B cell (primary cell): ENCODE measurements around the gene FCN1. TPM values are rescaled to one million over a fixed set of nuclear protein-coding genes. Genes with fewer than 3 reads are reported as not detected.

ENCODE experiments used
- ATAC-seq: fragments of 200-7000 bp; cut with Tn5 transposase; one replicate; pipeline ENCODE4 v1.10.0; 2021; ENCODE audit warnings: low read depth, mild to moderate bottlenecking, moderate number of reproducible peaks, moderate library complexity
- CTCF ChIA-PET: fragments of 350-600 bp; sonication (Branson Sonifier 250); formaldehyde crosslinking; loops from one replicate; lab custom pipeline; 2021; ENCODE audit warnings: antibody characterized with exemption, inconsistent platforms; lab: Charles Lee
- POLR2A ChIA-PET: fragments of 350-600 bp; sonication (Branson Sonifier 250); formaldehyde crosslinking; loops from one replicate; lab custom pipeline; 2021; ENCODE audit warnings: antibody characterized with exemption; lab: Charles Lee
- DNase-seq: peaks from one replicate; pipeline ENCODE4 v3.0.0; 2013
- H2AFZ ChIP-seq: 2 replicates; pipeline ENCODE4 v1.6.1; 2012; ENCODE audit warnings: mild to moderate bottlenecking, low read depth, low read length; ENCODE audit not compliant: insufficient read depth, poor library complexity, severe bottlenecking
- H3K27ac ChIP-seq, 2 donors: 1 replicate in 1 of 2; 2 replicates in 1 of 2; pipeline ENCODE4 v1.5.1; 2012 to 2013; ENCODE audit warnings: low read length in 2 of 2, mild to moderate bottlenecking in 2 of 2, moderate library complexity in 1 of 2
- H3K27me3 ChIP-seq, 4 experiments: fragments of 200-600 bp in 1 of 4; sonication (generic) in 1 of 4; replicated peaks in 1 of 4; 1 replicate in 2 of 4; 2 replicates in 2 of 4; pipeline versions ENCODE4 v1.6.1 to v1.7.0; 2013 to 2016; ENCODE audit warnings: low read length in 3 of 4, mild to moderate bottlenecking in 2 of 4, mixed read lengths in 1 of 4, moderate library complexity in 1 of 4; ENCODE audit not compliant: insufficient read depth in 4 of 4, control insufficient read depth in 3 of 4; ENCODE audit errors: control extremely low read depth in 1 of 4
- H3K36me3 ChIP-seq, 2 experiments: replicated peaks in 1 of 2; 1 replicate in 1 of 2; 2 replicates in 1 of 2; pipeline versions ENCODE4 v1.6.1 to v1.7.1; 2013; ENCODE audit warnings: low read length in 1 of 2; ENCODE audit not compliant: insufficient read depth in 2 of 2, control insufficient read depth in 1 of 2; ENCODE audit errors: control extremely low read depth in 1 of 2, extremely low read depth in 1 of 2
- H3K4me1 ChIP-seq, 2 donors: fragments of 200-600 bp in 1 of 2; sonication (generic) in 1 of 2; 1 replicate in 1 of 2; 2 replicates in 1 of 2; pipeline versions ENCODE4 v1.5.1 to v1.6.1; 2013 to 2017; ENCODE audit warnings: low read length in 2 of 2; ENCODE audit not compliant: control insufficient read depth in 2 of 2, insufficient read depth in 2 of 2
- H3K4me2 ChIP-seq: replicated peaks from 2 replicates; pipeline ENCODE3; 2012; ENCODE audit warnings: mild to moderate bottlenecking, low read depth, low read length; ENCODE audit not compliant: poor library complexity, severe bottlenecking
- H3K4me3 ChIP-seq, 5 experiments: fragments of 200-600 bp in 1 of 5; sonication (generic) in 1 of 5; 1 replicate in 3 of 5; 2 replicates in 2 of 5; pipeline versions ENCODE4 v1.5.1 to v1.7.0; 2011 to 2016; ENCODE audit warnings: low read length in 4 of 5, mild to moderate bottlenecking in 4 of 5, low read depth in 2 of 5, control low read depth in 1 of 5, moderate library complexity in 1 of 5; ENCODE audit not compliant: insufficient read depth in 1 of 5; ENCODE audit errors: control extremely low read depth in 1 of 5, extremely low read depth in 1 of 5
- H3K79me2 ChIP-seq: fragments of 200-600 bp; sonication (generic); one replicate; pipeline ENCODE4 v1.6.0; 2016; ENCODE audit warnings: low read length; ENCODE audit not compliant: control insufficient read depth, insufficient read depth
- H3K9ac ChIP-seq: fragments of 200-600 bp; sonication (generic); 2 replicates; pipeline ENCODE4 v1.6.1; 2017; ENCODE audit warnings: mild to moderate bottlenecking, low read length, moderate library complexity
- H3K9me3 ChIP-seq, 3 donors: one replicate each; pipeline versions ENCODE4 v1.6.1 to v1.7.1; 2013; ENCODE audit warnings: low read length in 2 of 3; ENCODE audit not compliant: control insufficient read depth in 2 of 3, insufficient read depth in 1 of 3; ENCODE audit errors: control extremely low read depth in 1 of 3
- H4K20me1 ChIP-seq: 2 replicates; pipeline ENCODE4 v1.6.0; 2012; ENCODE audit warnings: mild to moderate bottlenecking, low read length; ENCODE audit not compliant: insufficient read depth, control insufficient read depth, poor library complexity, severe bottlenecking
- H3K27ac Mint-ChIP-seq: one replicate; pipeline ENCODE4 v1.8.0; 2021; ENCODE audit warnings: mixed read lengths
- H3K27me3 Mint-ChIP-seq: one replicate; pipeline ENCODE4 v1.8.0; 2021; ENCODE audit warnings: mixed read lengths
- H3K4me1 Mint-ChIP-seq: one replicate; pipeline ENCODE4 v1.8.0; 2021; ENCODE audit warnings: mixed read lengths
- H3K4me3 Mint-ChIP-seq: one replicate; pipeline ENCODE4 v1.8.0; 2021; ENCODE audit warnings: mixed read lengths
- H3K9me3 Mint-ChIP-seq: one replicate; pipeline ENCODE4 v1.8.0; 2022; ENCODE audit warnings: mixed read lengths; ENCODE audit not compliant: insufficient read depth
- EZH2 ChIP-seq: IDR thresholded peaks from 2 replicates; pipeline ENCODE4 v1.6.1; 2012; ENCODE audit warnings: borderline replicate concordance, low read depth, mild to moderate bottlenecking, moderate library complexity, low read length; ENCODE audit not compliant: insufficient read depth, poor library complexity, severe bottlenecking
- WGBS: methylation state at CpG from one replicate; pipeline ENCODE4 v1.1.5; 2013; ENCODE audit warnings: missing lambda C conversion rate; ENCODE audit not compliant: insufficient coverage; 5-methylcytosine and 5-hydroxymethylcytosine counted together
- intact Hi-C: fragments of 100-400 bp; cut with micrococcal nuclease; formaldehyde crosslinking; loops from one replicate; pipeline ENCODE4 v1.10.0; 2022
- polyA plus RNA-seq: library from polyadenylated mRNA; depleted of rRNA; stranded (reverse); fragments of >200 nt; gene quantifications from 2 replicates; pipeline ENCODE4 v1.2.3, GENCODE V29; 2012
- small RNA-seq: library from RNA; depleted of rRNA; stranded (forward); fragments of <200 nt; gene quantifications from one replicate; pipeline ENCODE3, GENCODE V24; 2012; ENCODE audit warnings: low replicate concordance, low read depth; ENCODE audit not compliant: insufficient read length
- total RNA-seq, 2 donors: library from RNA; stranded (reverse); fragments of 120-200 nt in 1 of 2; gene quantifications; 1 replicate in 1 of 2; 2 replicates in 1 of 2; pipeline versions ENCODE4 v1.2.3 to v1.2.4, GENCODE V29; 2013 to 2022

FCN1 gene
- total and polyA plus RNA-seq, 2 donors (not counting 1 experiment from before 2014, with no cell fraction given), result 2.2 to 20.6 TPM

- Histone ChIP-seq H4K20me1 (no peaks in the 10 kb centered on the region), H3K4me3 (no peak overlapping the region), H3K27me3 (peaks cover 0 to 4% (median 0%) of the 10 kb centered on the region in 4 experiments), H3K9me3 (peaks cover 0 to 9% (median 2%) of the 10 kb centered on the region in 3 donors), H3K4me1 (no peaks in the 10 kb centered on the region), H3K27ac (no peak overlapping the region), H2AFZ (no peak overlapping the region), H3K36me3 (no peaks in the 10 kb centered on the region), H3K4me2 (no peak overlapping the region), H3K9ac (no peak overlapping the region), H3K79me2 (no peaks in the 10 kb centered on the region)
- Mint-ChIP-seq H3K9me3 (peaks cover 6% of the 10 kb centered on the region), H3K4me1 (no peaks in the 10 kb centered on the region), H3K4me3 (no peak overlapping the region), H3K27ac (no peak overlapping the region), H3K27me3 (peaks cover 11% of the 10 kb centered on the region)
- no peak for TF ChIP-seq EZH2
- ATAC-seq (no peak), DNase-seq (no peak)
- ChIA-PET POLR2A (no interaction called here), CTCF (no interaction called here)
- intact Hi-C loops, result no loop called here
- WGBS, result 94% methylated on average over 5 of the region's 9 CpGs
Measured at GRCh38 chr9:134855900-134856377, 61.8 kb downstream of the FCN1 start.

Small RNA genes lying within 50 kb of the gene (small RNA-seq; reads per million reads assigned to genes)
- not detected for gene AL603650.1

Other genes with a start within 250 kb of the FCN1 start
- not detected in 2 replicates for gene FCN2, start 37.1 kb downstream of the FCN1 start, total RNA-seq
- gene FCN2, start 37.1 kb downstream of the FCN1 start, polyA plus RNA-seq, result not detected in 2 replicates
- gene OLFM1, start 169.8 kb upstream of the FCN1 start, total RNA-seq, result not detected in 2 replicates
- gene OLFM1, start 169.8 kb upstream of the FCN1 start, polyA plus RNA-seq, result 0.07 TPM in 1 of 2 replicates, not detected in the other